Head of caudate nucleus (tissue), 42 donors: ENCODE measurements around the gene UROS.
A peak's percentile ranks its signal among the peaks of the same experiment; 100 is the strongest.

Experiments
- DNase-seq, 42 donors: peaks; one replicate each; pipeline versions ENCODE4 v3.0.0 to v3.0.0-alpha.2; 2020 to 2021; ENCODE audit warnings: mixed read lengths in 7 of 42
- intact Hi-C: fragments of 100-400 bp; cut with DNase I; formaldehyde crosslinking; loops from one replicate; pipeline ENCODE4 v1.15.0; 2022

The UROS gene

GRCh38 chr10:125840406-125840805 is 17.3 kb upstream of the UROS start:
- DNase-seq = no peak
- intact Hi-C loops = no loop called here

GRCh38 chr10:125838802-125839575 is 15.9 kb upstream of the UROS start:
- intact Hi-C loops = no loop called here
- DNase-seq = no peak

- DNase-seq = no peak
- intact Hi-C loops = no loop called here
These were observed 13.7 kb upstream of the UROS start for GRCh38 chr10:125836746-125837145.

- DNase-seq = no peak
- intact Hi-C loops = no loop called here
These were observed 5.3 kb upstream of the UROS start for GRCh38 chr10:125828311-125828710.

- DNase-seq = no peak
- intact Hi-C loops = no loop called here
These were observed 4.1 kb upstream of the UROS start for GRCh38 chr10:125827133-125827532.

- intact Hi-C loops = no loop called here
- DNase-seq = no peak
These were observed 1.7 kb upstream of the UROS start for GRCh38 chr10:125824736-125825135.

GRCh38 chr10:125823663-125824251 is 699 bp upstream of the UROS start:
- DNase-seq = no peak
- intact Hi-C loops = no loop called here

GRCh38 chr10:125820701-125821100 is 2.4 kb downstream of the UROS start:
- DNase-seq = no peak
- intact Hi-C loops = no loop called here

- DNase-seq = peak in 23 of 42 donors; percentile 13 to 85 (median 50)
- intact Hi-C loops = no loop called here
These were observed 5.6 kb downstream of the UROS start for GRCh38 chr10:125817337-125817946.

GRCh38 chr10:125816548-125816947 is 6.5 kb downstream of the UROS start:
- DNase-seq = peak in 1 of 42 donors; percentile 4
- intact Hi-C loops = no loop called here

GRCh38 chr10:125815764-125816163 is 7.3 kb downstream of the UROS start:
- DNase-seq = no peak
- intact Hi-C loops = no loop called here

GRCh38 chr10:125812128-125812750 is 10.8 kb downstream of the UROS start:
- DNase-seq = peak in 1 of 42 donors; percentile 35
- intact Hi-C loops = no loop called here

GRCh38 chr10:125811251-125811650 is 11.8 kb downstream of the UROS start:
- DNase-seq = peak in 15 of 42 donors; percentile 24 to 71 (median 47)
- intact Hi-C loops = no loop called here

GRCh38 chr10:125808047-125808446 is 15.0 kb downstream of the UROS start:
- peak in 1 of 42 donors; percentile 12 for DNase-seq
- intact Hi-C loops = no loop called here

GRCh38 chr10:125802739-125803138 is 20.3 kb downstream of the UROS start:
- DNase-seq = no peak
- intact Hi-C loops = no loop called here

GRCh38 chr10:125802131-125802530 is 20.9 kb downstream of the UROS start:
- intact Hi-C loops = no loop called here
- peak in 1 of 42 donors; percentile 16 for DNase-seq

GRCh38 chr10:125801574-125801973 is 21.5 kb downstream of the UROS start:
- intact Hi-C loops = no loop called here
- no peak for DNase-seq

- intact Hi-C loops = no loop called here
These were observed 23.4 kb downstream of the UROS start for GRCh38 chr10:125799451-125800182.

GRCh38 chr10:125797994-125798662 is 24.9 kb downstream of the UROS start:
- intact Hi-C loops = no loop called here
- peak in 1 of 42 donors; percentile 3 for DNase-seq

More at GRCh38 chr10:125799451-125800182, 23.4 kb downstream of the UROS start:
- DNase-seq = peak in 1 of 42 donors; percentile 7
